Keratinocyte (primary cell): Measurements from ENCODE around the gene C11orf71. TPM values are rescaled to one million over a fixed set of nuclear protein-coding genes. Genes with fewer than 3 reads are reported as not detected.

Source experiments
- DNase-seq: peaks from one replicate; pipeline ENCODE4 v3.0.0-alpha.2; 2011; ENCODE audit warnings: low read depth, missing footprints, low spot score
- FAIRE-seq: peaks from 2 replicates; lab custom pipeline; 2011; peaks lifted over from hg19 to GRCh38; lab: Jason Lieb, UNC
- H2AFZ ChIP-seq: 2 replicates; pipeline ENCODE4 v1.6.0; 2012; ENCODE audit warnings: low read length, control low read depth, inconsistent platforms; ENCODE audit not compliant: control insufficient read depth
- H3K27ac ChIP-seq: 2 replicates; pipeline ENCODE4 v1.5.1; 2011; ENCODE audit warnings: low read length; ENCODE audit not compliant: control insufficient read depth, insufficient read depth
- H3K27me3 ChIP-seq: 3 replicates; pipeline ENCODE4 v1.6.0; 2011; ENCODE audit warnings: low read length; ENCODE audit not compliant: control insufficient read depth, insufficient read depth; ENCODE audit errors: extremely low read depth
- H3K36me3 ChIP-seq, 2 experiments: 2 replicates in 1 of 2; 3 replicates in 1 of 2; pipeline ENCODE4 v1.5.1; 2011; ENCODE audit warnings: low read length in 2 of 2, mild to moderate bottlenecking in 1 of 2; ENCODE audit not compliant: control insufficient read depth in 2 of 2, insufficient read depth in 2 of 2; ENCODE audit errors: extremely low read depth in 1 of 2
- H3K4me1 ChIP-seq: 3 replicates; pipeline ENCODE4 v1.5.1; 2011; ENCODE audit warnings: low read length; ENCODE audit not compliant: control insufficient read depth, insufficient read depth; ENCODE audit errors: extremely low read depth
- H3K4me2 ChIP-seq: 3 replicates; pipeline ENCODE4 v1.6.0; 2011; ENCODE audit warnings: low read depth, low read length; ENCODE audit not compliant: control insufficient read depth, insufficient read depth; ENCODE audit errors: extremely low read depth
- H3K4me3 ChIP-seq, 3 experiments: fragments of 200-600 bp in 1 of 3; sonication (generic) in 1 of 3; 2 replicates in 2 of 3; 3 replicates in 1 of 3; pipeline ENCODE4 v1.5.1; 2011 to 2016; ENCODE audit warnings: low read length in 3 of 3, mild to moderate bottlenecking in 3 of 3, control low read depth in 2 of 3, inconsistent platforms in 1 of 3, low read depth in 1 of 3, mixed read lengths in 1 of 3, mixed run types in 1 of 3, moderate library complexity in 1 of 3; ENCODE audit not compliant: control insufficient read depth in 2 of 3, insufficient read depth in 2 of 3; ENCODE audit errors: extremely low read depth in 1 of 3
- H3K79me2 ChIP-seq: 2 replicates; pipeline ENCODE4 v1.6.0; 2012; ENCODE audit warnings: low read length; ENCODE audit not compliant: control insufficient read depth, insufficient read depth
- H3K9ac ChIP-seq: 3 replicates; pipeline ENCODE4 v1.6.0; 2011; ENCODE audit warnings: low read length; ENCODE audit not compliant: control insufficient read depth, insufficient read depth; ENCODE audit errors: extremely low read depth
- H3K9me1 ChIP-seq: 3 replicates; pipeline ENCODE4 v1.6.0; 2011; ENCODE audit warnings: low read length; ENCODE audit not compliant: control insufficient read depth, insufficient read depth; ENCODE audit errors: extremely low read depth
- H3K9me3 ChIP-seq: 2 replicates; pipeline ENCODE4 v1.5.1; 2012; ENCODE audit warnings: low read depth, low read length; ENCODE audit not compliant: control insufficient read depth
- H4K20me1 ChIP-seq: 3 replicates; pipeline ENCODE4 v1.6.0; 2011; ENCODE audit warnings: low read length; ENCODE audit not compliant: control insufficient read depth, insufficient read depth; ENCODE audit errors: extremely low read depth
- CTCF ChIP-seq, 3 experiments: IDR thresholded peaks in 1 of 3; conservative IDR thresholded peaks in 1 of 3; optimal IDR thresholded peaks in 1 of 3; 2 replicates in 2 of 3; 3 replicates in 1 of 3; pipeline versions ENCODE3 to v1.5.1; 2011; ENCODE audit warnings: low read length in 3 of 3, mild to moderate bottlenecking in 3 of 3, moderate library complexity in 2 of 3, control low read depth in 1 of 3, inconsistent platforms in 1 of 3; ENCODE audit not compliant: insufficient read depth in 2 of 3; ENCODE audit errors: extremely low read depth in 1 of 3
- EZH2 ChIP-seq: IDR thresholded peaks from one replicate; pipeline ENCODE4 v1.6.1; 2012; ENCODE audit warnings: inconsistent platforms, mild to moderate bottlenecking, low read length, moderate library complexity
- dilution Hi-C: fragments of 300-500 bp; cut with MboI; formaldehyde crosslinking; loops from one replicate; pipeline ENCODE4 v1.7.0; 2020; ENCODE audit warnings: low sequenced_read_pairs; ENCODE audit not compliant: extremely low pct_ligation_motif_present
- polyA plus RNA-seq, 5 experiments: library from polyadenylated mRNA; depleted of rRNA in 3 of 5; stranded (reverse) in 3 of 5; stranded (forward) in 1 of 5; unstranded in 1 of 5; fragments of >200 nt; gene quantifications; 1 replicate in 1 of 5; 2 replicates in 3 of 5; 3 replicates in 1 of 5; pipeline versions ENCODE4 v1.2.1 to v1.2.3, GENCODE V29; 2011 to 2012; ENCODE audit warnings: missing spikeins in 2 of 5, low read depth in 1 of 5, low replicate concordance in 1 of 5

C11orf71 gene
- polyA plus RNA-seq, 1 donor (not counting 4 experiments of a cell fraction or from before 2014, with no cell fraction given) = 2.1 TPM

GRCh38 chr11:114366331-114367243 lies 33.7 kb downstream of the C11orf71 start:
- Histone ChIP-seq H3K9me1 (no peaks in the 10 kb centered on the region), H3K4me3 (no peak overlapping the region), H3K27ac (no peak overlapping the region), H3K4me1 (peaks cover 9% of the 10 kb centered on the region), H3K9me3 (no peaks in the 10 kb centered on the region), H3K27me3 (no peaks in the 10 kb centered on the region), H3K79me2 (no peaks in the 10 kb centered on the region), H3K4me2 (no peak overlapping the region), H2AFZ (no peak overlapping the region), H4K20me1 (no peaks in the 10 kb centered on the region), H3K36me3 (no peaks in the 10 kb centered on the region), H3K9ac (no peak overlapping the region)
- dilution Hi-C loops = no loop called here
- TF ChIP-seq EZH2 = no peak
- TF ChIP-seq CTCF (optimal IDR thresholded peaks at IDR 0.05 in 1 of 3, IDR thresholded peaks at IDR 0.05 in 1 of 3, conservative IDR thresholded peaks at IDR 0.05 in 1 of 3; ENCODE audit: extremely low read depth in 1 of 3, insufficient read depth in 2 of 3, low read length in 3 of 3) = no peak
- FAIRE-seq = peak; percentile 48
- no peak for DNase-seq

GRCh38 chr11:114362958-114363357 lies 37.4 kb downstream of the C11orf71 start:
- no peak for DNase-seq
- H2AFZ ChIP-seq = no peak overlapping the region
- no peak for FAIRE-seq
- no peaks in the 10 kb centered on the region for H3K27me3 ChIP-seq
- H3K27ac ChIP-seq = no peak overlapping the region
- H3K9me1 ChIP-seq = no peaks in the 10 kb centered on the region
- H3K79me2 ChIP-seq = no peaks in the 10 kb centered on the region
- dilution Hi-C loops = no loop called here
- no peaks in the 10 kb centered on the region for H3K36me3 ChIP-seq
- peaks cover 21% of the 10 kb centered on the region for H3K4me1 ChIP-seq
- no peaks in the 10 kb centered on the region for H4K20me1 ChIP-seq
- TF ChIP-seq EZH2 = no peak
- TF ChIP-seq CTCF (optimal IDR thresholded peaks at IDR 0.05 in 1 of 3, IDR thresholded peaks at IDR 0.05 in 1 of 3, conservative IDR thresholded peaks at IDR 0.05 in 1 of 3; ENCODE audit: extremely low read depth in 1 of 3, insufficient read depth in 2 of 3, low read length in 3 of 3) = no peak
- H3K4me3 ChIP-seq = no peak overlapping the region
- H3K4me2 ChIP-seq = no peak overlapping the region
- no peak overlapping the region for H3K9ac ChIP-seq
- no peaks in the 10 kb centered on the region for H3K9me3 ChIP-seq
